DLD1 (cell line): ENCODE results near the gene THBS3.
"Not testable (repeated sequence)": the region's sequence is repeated elsewhere in the genome, so short reads cannot be mapped to it uniquely, and the experiment has no call there.

Experiments
- in situ Hi-C: cut with HindIII; loops from 2 replicates; pipeline ENCODE4 v1.10.0; 2017; ENCODE audit warnings: low sequenced_read_pairs

The THBS3 gene

GRCh38 chr1:155235375-155235774 lies 27.7 kb upstream of the THBS3 start:
- in situ Hi-C loops: not testable (repeated sequence)

GRCh38 chr1:155233502-155233901 lies 25.8 kb upstream of the THBS3 start:
- in situ Hi-C loops: not testable (repeated sequence)

GRCh38 chr1:155232001-155232978 lies 24.6 kb upstream of the THBS3 start:
- in situ Hi-C loops: not testable (repeated sequence)

- in situ Hi-C loops: not testable (repeated sequence)
Observed at GRCh38 chr1:155231302-155231701, 23.6 kb upstream of the THBS3 start.

- in situ Hi-C loops: no loop called here
Observed at GRCh38 chr1:155228096-155228427, 20.4 kb upstream of the THBS3 start.

- in situ Hi-C loops: no loop called here
Observed at GRCh38 chr1:155227261-155228095, 19.8 kb upstream of the THBS3 start.

- in situ Hi-C loops: no loop called here
Observed at GRCh38 chr1:155226910-155227260, 19.2 kb upstream of the THBS3 start.

GRCh38 chr1:155226188-155226909 lies 18.7 kb upstream of the THBS3 start:
- in situ Hi-C loops: no loop called here

GRCh38 chr1:155225404-155225759 lies 17.7 kb upstream of the THBS3 start:
- in situ Hi-C loops: not testable (repeated sequence)

- in situ Hi-C loops: no loop called here
Observed at GRCh38 chr1:155223047-155223446, 15.3 kb upstream of the THBS3 start.

GRCh38 chr1:155220211-155220965 lies 12.7 kb upstream of the THBS3 start:
- in situ Hi-C loops: not testable (repeated sequence)

GRCh38 chr1:155219592-155220031 lies 11.9 kb upstream of the THBS3 start:
- in situ Hi-C loops: no loop called here

- in situ Hi-C loops: no loop called here
Observed at GRCh38 chr1:155218854-155219591, 11.3 kb upstream of the THBS3 start.

GRCh38 chr1:155214702-155215101 lies 7.0 kb upstream of the THBS3 start:
- in situ Hi-C loops: not testable (repeated sequence)

- in situ Hi-C loops: not testable (repeated sequence)
Observed at GRCh38 chr1:155212051-155212440, 4.3 kb upstream of the THBS3 start.

- in situ Hi-C loops: not testable (repeated sequence)
Observed at GRCh38 chr1:155211381-155212050, 3.8 kb upstream of the THBS3 start.

GRCh38 chr1:155210314-155211104 lies 2.8 kb upstream of the THBS3 start:
- in situ Hi-C loops: no loop called here

GRCh38 chr1:155209312-155209721 lies 1.6 kb upstream of the THBS3 start:
- in situ Hi-C loops: no loop called here
